ENCODE data around the gene C8B. TPM values are rescaled to one million over a fixed set of nuclear protein-coding genes. Genes with fewer than 3 reads are reported as not detected.

Gene C8B
- total and polyA plus RNA-seq, 9 of the 15 experiments (the other 6 are each of a cell fraction or from before 2014, with no cell fraction given) = not detected

GRCh38 chr1:56924116-56924515, 41.7 kb downstream of the C8B start:
- 3% methylated on average over 5 of the region's 5 CpGs for WGBS (ENCODE audit: insufficient coverage, low coverage, missing lambda C conversion rate)
- BruUV-seq (replicated peaks) = no TSS peak
- FAIRE-seq = no peak

More at GRCh38 chr1:56924116-56924515, 41.7 kb downstream of the C8B start:
- no peak overlapping the region for H3K4me3 ChIP-seq
- CTCF ChIA-PET (ENCODE audit: low intra/inter-chr PET ratio) = no interaction called here
- H3K9me3 ChIP-seq (replicated peaks; ENCODE audit: control insufficient read depth, insufficient read depth, low read depth, low read length) = no peaks in the 10 kb centered on the region
- no peaks in the 10 kb centered on the region for H3K4me1 ChIP-seq (replicated peaks in 1 of 2; ENCODE audit: control insufficient read depth in 2 of 2, insufficient read depth in 2 of 2, low read length in 2 of 2)
- H3K36me3 ChIP-seq (ENCODE audit: control insufficient read depth, insufficient read depth, low read length) = no peaks in the 10 kb centered on the region
- ATAC-seq = no peak
- no peak overlapping the region for H3K27ac ChIP-seq (ENCODE audit: extremely low read depth, low read depth, low read length)
- H3K4me2 ChIP-seq (ENCODE audit: insufficient read depth, low read length) = no peak overlapping the region
- H3K79me2 ChIP-seq (ENCODE audit: control insufficient read depth, insufficient read depth, low read length) = no peaks in the 10 kb centered on the region
- intact Hi-C loops (cut with micrococcal nuclease) (no loop called here), in situ Hi-C loops (cut with MboI) (no loop called here)
- TF ChIP-seq ZFP36 (IDR thresholded peaks at IDR 0.05; ENCODE audit: low read depth, low read length, partially characterized antibody) (no peak), ZNF124 (CRISPR knock-in tag; IDR thresholded peaks at IDR 0.05) (no peak), FOXK2 (conservative IDR thresholded peaks at IDR 0.05 in 1 of 2, IDR thresholded peaks at IDR 0.05 in 1 of 2; ENCODE audit: low read depth in 2 of 2) (no peak), U2AF2 (optimal IDR thresholded peaks at IDR 0.05; ENCODE audit: low read depth, low read length) (no peak), CBFB (CRISPR knock-in tag; IDR thresholded peaks at IDR 0.05) (no peak), ZKSCAN1 (IDR thresholded peaks at IDR 0.05; ENCODE audit: low read depth, low read length) (no peak), ZNF75A (CRISPR knock-in tag; IDR thresholded peaks at IDR 0.05) (no peak), ZNF253 (CRISPR knock-in tag; conservative IDR thresholded peaks at IDR 0.05) (no peak), ZHX1 (conservative IDR thresholded peaks at IDR 0.05; ENCODE audit: low read length) (no peak), POLR2A (conservative IDR thresholded peaks at IDR 0.05) (no peak), GABPB2 (CRISPR knock-in tag; conservative IDR thresholded peaks at IDR 0.05) (no peak), NFYB (IDR thresholded peaks at IDR 0.05; ENCODE audit: extremely low read depth, insufficient read length) (no peak), MYNN (IDR thresholded peaks at IDR 0.05) (no peak), MYNN (CRISPR knock-in tag; IDR thresholded peaks at IDR 0.05) (no peak), ELF1 (tag; IDR thresholded peaks at IDR 0.05) (no peak)
- TF ChIP-seq, protein P1, sequence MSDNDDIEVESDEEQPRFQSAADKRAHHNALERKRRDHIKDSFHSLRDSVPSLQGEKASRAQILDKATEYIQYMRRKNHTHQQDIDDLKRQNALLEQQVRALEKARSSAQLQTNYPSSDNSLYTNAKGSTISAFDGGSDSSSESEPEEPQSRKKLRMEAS (CRISPR knock-in tag; IDR thresholded peaks at IDR 0.05) = no peak
- TF ChIP-seq, protein P2, sequence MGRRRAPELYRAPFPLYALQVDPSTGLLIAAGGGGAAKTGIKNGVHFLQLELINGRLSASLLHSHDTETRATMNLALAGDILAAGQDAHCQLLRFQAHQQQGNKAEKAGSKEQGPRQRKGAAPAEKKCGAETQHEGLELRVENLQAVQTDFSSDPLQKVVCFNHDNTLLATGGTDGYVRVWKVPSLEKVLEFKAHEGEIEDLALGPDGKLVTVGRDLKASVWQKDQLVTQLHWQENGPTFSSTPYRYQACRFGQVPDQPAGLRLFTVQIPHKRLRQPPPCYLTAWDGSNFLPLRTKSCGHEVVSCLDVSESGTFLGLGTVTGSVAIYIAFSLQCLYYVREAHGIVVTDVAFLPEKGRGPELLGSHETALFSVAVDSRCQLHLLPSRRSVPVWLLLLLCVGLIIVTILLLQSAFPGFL (CRISPR knock-in tag; IDR thresholded peaks at IDR 0.05) = no peak
- DNase-seq (ENCODE audit: extremely low read depth in 1 of 4, low spot score in 3 of 4) = no peak
- no peaks in the 10 kb centered on the region for H3K27me3 ChIP-seq (ENCODE audit: control insufficient read depth in 2 of 2, insufficient read depth in 2 of 2, low read length in 2 of 2)
- no peaks in the 10 kb centered on the region for H4K20me1 ChIP-seq (replicated peaks; ENCODE audit: control insufficient read depth, insufficient read depth, low read length)
- H3K9me1 ChIP-seq (ENCODE audit: control insufficient read depth, insufficient read depth, low read length) = no peaks in the 10 kb centered on the region
- POLR2A ChIA-PET = no interaction called here
- H3K9ac ChIP-seq (ENCODE audit: insufficient read depth in 1 of 2, low read depth in 2 of 2, low read length in 2 of 2) = no peak overlapping the region
- H2AFZ ChIP-seq (ENCODE audit: low read depth, low read length) = no peak overlapping the region
